GM18502 (cell line): ENCODE data around the gene HIGD1A.

Experiments used
- ATAC-seq: cut with Tn5 transposase; IDR thresholded peaks from one replicate; pipeline ENCODE4 v1.9.1; 2021; ENCODE audit warnings: mild to moderate bottlenecking; ENCODE audit not compliant: unreplicated experiment, poor library complexity

Gene HIGD1A

DNA sequence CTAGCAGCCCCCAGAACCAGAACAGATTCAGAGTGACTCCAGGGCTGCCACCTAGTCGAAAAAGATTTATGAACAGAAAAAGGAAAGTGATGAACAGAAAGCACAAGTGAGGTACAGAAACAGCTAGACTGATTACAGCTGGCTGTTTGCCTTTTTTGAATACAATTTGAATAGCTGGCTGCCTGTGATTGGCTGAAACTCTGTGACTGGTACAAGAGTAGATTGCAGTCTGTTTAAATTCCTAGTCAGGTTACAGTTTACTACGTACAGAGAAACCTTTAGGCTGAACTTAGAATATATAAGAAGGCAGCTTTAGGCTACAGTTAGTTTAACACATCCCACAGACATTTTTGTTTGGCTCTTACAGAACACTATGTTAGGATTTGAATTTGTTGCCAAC, 41.3 kb downstream of the HIGD1A start:
- ATAC-seq, result no peak

- no peak for ATAC-seq
These were observed 42.1 kb downstream of the HIGD1A start for GRCh38 chr3:42762046-42762724.

DNA sequence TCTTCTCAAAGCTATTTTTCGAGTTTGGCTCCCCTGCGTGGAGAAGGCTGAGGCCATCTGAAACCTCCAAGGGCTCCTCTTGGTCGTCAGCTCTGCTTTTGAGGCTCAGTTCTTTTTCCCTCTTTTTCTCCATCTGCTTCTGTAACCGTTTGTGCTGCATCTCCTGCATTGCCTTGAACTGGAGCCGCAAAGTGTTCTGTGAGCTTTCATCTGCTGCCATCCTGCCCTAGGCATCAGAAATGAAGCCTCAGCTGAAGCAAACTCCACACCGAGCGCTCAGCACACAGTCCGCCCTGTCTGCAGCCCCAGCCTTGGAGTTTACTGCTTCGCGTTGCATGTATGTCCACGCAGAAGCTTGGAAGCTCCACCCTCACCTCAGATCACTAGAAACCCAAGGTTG, 46.2 kb downstream of the HIGD1A start:
- ATAC-seq, result no peak

DNA sequence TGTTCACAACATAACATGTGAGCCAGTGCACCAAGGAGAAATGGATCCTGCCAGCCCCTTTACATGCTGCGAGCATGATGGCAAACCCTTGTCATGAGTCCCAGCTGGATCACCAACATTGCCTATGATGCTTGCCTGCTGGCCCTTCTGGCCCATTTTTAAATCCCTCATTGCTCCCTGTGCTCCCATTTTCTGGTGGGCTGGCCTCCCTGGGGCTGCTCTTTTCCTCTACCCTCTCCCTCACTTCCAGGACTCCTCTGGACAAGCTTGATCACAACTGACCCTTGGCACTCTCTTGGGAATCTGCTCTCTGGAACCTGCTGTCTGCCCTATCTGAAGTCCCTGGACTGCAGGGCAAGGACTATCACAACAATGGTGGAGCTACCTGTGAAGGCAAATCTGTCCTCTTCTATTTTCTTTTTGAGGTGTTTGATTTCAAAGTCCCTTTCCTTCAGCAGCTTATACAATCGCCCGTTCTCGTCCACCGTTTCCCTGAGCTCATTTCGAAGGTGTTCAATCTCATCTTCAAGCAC, 47.5 kb downstream of the HIGD1A start:
- no peak for ATAC-seq

DNA sequence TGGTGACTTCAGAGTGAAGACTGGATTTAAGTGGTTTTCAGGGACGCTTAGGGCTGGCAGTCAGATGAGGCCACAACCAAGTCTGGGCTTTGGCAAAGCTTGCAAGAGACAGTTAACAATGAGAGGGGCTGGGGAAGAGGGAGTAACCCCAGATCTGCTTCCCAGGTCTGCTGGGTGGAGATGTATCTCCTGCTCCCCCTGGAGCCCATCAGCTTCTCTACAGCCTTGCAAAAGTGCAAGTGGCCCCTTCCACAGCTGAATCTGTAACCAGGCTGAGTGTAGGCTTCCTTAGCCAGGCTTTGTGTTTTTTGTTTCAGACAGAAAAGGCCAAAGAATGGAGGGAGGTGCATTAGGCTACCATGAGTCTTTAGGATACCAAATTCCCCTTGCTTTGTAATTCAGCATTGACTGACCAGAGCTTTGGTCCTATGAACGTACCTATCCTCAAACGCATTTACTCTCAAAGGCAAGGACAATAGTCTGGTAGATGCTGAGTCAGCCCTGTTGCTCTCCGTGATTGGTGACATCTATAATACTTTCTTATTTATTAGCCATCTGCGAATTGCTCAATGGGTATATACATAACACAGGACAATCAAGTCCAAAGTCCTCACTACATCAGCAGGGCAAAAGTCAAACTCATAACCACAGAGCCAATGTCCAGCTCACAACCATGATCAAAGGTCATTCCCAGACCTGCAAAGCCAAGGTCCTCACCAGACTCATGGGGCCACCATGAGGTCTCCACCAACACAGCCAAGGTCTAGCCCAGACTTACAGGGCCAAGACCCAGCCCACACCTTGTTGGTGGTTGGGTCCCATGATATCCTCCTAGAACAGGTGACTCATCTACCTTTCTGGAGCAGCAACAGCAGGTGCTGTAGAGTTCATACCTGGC, 48.4 kb downstream of the HIGD1A start:
- no peak for ATAC-seq

DNA sequence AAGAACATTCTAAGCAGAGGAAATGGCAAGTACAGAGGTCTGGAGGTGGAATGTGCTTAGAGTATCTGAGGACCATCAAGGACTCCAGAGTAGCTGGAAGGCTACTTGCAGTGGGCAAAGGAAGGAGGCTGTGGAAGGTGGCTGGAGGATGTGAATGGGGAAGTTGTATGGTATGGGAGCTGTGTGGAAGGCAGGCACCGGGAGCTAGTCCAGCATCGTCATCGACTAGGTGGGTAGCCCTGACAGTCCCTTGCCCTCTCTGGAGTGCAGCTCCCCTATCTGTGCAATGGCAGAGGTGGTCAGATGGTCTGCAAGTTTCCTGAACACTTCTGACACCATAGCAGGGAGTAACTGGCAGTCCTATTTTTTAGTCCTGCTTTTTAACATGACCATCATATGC, 50.5 kb downstream of the HIGD1A start:
- no peak for ATAC-seq

DNA sequence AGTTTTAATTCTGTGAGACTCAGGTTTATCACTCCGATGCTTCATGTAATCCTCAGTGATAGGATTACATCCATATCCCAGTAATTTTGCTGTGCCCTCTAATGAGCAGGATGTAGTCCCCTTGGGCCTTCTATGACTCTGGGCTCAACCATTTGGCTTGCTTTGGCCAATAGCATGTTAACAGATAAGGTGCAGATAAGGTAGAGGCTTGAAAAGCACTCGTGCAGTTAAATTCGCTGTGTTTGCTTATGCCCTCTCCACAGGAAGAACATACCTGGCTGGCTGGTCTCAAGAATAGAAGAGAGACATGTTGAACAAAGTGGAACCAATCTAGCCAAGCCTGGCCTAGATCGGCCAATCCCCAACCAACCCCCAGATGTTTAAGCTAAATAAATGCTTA, 51.3 kb downstream of the HIGD1A start:
- no peak for ATAC-seq

DNA sequence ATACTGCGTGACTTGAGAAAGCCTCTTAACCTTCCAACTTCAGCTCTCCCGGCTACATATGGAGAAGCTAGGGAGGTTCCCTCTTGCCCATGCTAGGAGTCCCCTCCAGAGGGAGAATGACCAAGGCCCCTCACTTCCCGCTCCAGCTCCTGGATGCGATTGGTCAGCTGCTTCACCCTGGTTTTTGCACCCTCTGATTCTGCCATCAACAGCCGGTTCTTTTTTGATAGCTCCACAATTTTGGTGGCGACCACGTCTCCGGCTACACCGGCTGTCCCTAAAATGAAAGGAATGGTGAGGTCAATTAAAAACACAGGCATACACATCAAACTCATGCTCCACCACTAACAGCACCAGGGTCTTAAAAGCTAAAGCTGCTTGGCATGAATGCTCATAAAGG, 51.8 kb downstream of the HIGD1A start:
- no peak for ATAC-seq

- ATAC-seq, result no peak
These were observed 52.7 kb downstream of the HIGD1A start for GRCh38 chr3:42751609-42752008.

- ATAC-seq, result no peak
These were observed 53.5 kb downstream of the HIGD1A start for GRCh38 chr3:42750834-42751233.

GRCh38 chr3:42749753-42750231, 54.5 kb downstream of the HIGD1A start:
- ATAC-seq, result no peak

GRCh38 chr3:42749025-42749752, 55.1 kb downstream of the HIGD1A start:
- ATAC-seq, result no peak

DNA sequence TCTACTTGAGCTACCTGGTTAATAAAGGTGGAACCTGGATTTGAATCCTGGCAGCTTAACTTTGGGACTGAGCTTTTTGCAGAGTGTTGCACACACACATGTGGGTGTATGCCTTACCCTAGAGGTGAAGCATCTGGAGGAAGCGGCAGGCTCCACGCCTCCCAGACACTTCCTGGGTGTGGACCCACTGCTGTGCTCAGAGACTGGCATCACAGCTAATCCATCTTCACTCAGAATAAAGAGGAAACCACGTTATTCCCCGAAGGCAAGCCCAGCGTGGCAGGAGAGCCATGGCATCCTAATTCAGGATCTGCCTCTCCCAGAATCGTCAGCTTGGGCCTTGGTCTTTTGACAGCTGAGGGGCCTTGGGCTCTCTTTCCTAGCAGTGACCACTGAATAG, 56.7 kb downstream of the HIGD1A start:
- no peak for ATAC-seq

DNA sequence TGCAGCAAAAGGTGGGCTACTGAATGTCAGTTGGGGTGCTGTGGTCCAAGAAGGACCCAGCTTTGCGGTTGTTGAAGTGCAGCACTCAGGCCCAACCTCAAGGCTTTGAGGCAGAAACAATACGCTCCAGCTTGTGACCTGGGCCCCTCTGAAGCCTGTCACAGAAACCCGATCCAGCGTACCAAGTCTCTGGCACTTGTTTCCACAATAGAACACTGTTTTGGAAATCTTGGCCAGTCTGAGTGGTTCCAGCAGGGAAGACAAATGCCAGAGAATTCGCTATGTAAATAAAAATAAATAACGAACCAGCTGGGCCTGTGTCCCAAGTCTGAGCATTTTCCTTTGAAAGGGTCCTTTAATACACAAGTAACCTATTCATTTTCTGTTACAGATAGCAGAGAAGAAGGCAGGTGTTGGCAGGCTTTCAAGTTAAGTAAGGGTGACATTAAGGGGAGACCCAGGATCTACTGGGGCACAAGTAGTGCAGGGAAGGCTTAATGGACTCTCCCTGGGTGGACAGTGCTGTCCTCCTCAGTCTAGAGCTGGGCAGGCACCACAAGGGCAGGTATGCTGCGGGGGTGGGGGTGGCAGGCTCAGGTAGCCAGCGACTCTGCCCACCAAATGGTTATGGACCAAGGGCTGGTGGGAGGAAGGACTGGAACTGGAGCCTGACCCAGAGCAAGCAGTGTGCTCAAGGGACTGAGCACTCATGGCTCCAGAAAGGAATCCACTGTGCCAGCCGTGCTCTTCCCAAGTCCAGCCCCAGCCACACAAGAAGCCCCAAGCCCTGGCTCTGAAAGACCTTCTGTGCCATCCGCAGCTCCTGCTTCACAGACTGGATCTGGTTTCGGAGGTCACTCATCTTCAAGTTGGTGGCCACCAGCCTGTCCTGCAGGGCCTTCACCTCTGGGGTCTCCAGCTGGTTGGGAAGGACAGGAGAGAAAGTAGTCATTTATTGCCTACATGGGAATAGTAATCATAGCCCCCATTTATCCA, 57.5 kb downstream of the HIGD1A start:
- no peak for ATAC-seq

DNA sequence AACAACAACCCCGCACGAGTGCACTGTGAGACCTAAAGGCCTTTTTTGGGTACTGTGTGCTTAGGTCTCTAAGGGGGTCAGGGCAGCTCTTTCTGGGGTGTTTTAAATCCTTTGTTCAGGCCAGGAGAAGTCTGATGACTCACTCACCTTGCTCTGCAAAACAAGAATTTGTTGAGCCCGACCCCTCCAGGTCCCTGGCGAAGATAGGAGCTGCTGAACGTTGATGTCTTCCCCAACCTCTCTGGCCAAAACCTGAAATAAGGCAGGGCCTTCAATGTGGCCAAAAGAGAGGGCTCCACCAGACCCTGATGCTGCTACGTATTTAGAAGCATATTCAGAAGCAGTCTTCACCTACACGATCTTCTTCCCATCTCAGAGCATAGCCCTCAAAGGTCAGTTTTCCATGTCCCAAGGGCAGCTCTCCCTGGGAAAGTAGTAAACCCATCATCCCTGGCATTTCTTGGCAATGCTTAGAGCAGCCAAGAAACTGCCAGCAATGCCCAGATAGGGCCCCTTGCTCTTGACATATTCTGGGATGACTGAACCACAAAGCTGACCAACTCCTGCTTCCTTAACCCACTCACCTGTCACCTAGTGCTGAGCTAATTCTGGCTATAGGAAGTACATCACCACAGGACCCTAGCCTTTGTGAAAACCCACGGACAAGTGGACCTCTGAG, 58.4 kb downstream of the HIGD1A start:
- ATAC-seq, result no peak

- no peak for ATAC-seq
These were observed 59.0 kb downstream of the HIGD1A start for GRCh38 chr3:42745291-42745745.

DNA sequence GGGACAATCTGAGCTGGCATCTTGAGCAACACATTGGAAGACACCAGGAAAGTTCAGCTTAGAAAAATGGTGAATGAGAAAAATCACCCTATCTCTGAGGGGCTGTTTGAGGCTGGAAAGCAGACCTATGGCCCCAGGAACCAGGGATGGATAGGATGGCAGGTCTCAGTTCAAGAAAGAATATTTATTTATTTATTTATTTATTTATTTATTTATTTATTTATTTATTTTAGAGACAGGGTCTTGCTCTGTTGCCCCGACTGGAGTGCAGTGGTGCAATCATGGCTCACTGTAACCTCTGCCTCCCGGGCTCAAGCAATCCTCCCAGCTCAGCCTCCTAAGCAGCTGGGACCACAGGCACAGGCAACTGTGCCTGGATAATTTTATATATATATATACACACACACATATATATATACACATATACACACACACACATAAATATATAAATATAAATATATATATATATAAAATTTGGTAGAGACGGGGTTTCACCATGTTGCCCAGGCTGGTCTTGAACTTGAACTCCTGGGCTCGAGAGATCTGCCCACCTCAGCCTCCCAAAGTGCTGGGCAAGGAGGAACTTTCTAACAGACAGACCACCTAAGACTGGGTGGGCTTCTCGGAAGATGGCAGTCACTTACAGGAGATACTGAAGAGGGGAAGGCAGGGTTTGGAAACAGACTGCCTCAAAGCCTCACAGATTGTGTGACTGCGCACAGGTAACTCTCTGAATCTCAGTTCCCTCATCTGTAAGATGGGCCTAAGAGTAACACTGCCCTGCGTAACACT, 60.9 kb downstream of the HIGD1A start:
- ATAC-seq, result no peak

DNA sequence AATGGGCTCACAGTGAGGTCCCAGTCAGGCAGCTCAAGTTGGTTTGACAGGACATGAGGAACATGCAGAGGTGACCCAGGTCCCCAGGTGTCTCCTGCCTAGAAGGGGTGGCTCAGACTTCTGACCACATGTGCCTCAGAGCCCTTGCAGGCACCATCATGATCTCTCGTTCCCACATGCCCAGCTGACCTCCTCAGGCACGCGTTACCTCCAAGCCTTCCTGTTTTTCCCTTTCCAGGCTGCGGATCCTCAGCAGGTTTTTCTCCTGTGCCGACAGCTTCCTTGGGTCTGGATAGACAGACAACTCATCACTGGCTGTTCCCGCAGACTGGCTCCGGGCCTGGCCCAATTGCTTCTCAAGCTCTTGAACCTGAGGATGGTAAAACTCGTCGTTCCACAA, 61.6 kb downstream of the HIGD1A start:
- no peak for ATAC-seq
